ENCODE data around the gene TRPM2. TPM values are rescaled to one million over a fixed set of nuclear protein-coding genes. Genes with fewer than 3 reads are reported as not detected.
"Not testable (repeated sequence)": the region's sequence is repeated elsewhere in the genome, so short reads cannot be mapped to it uniquely, and the experiment has no call there.

The TRPM2 gene
- total and polyA plus RNA-seq, 2 donors (not counting 3 experiments of a cell fraction or from before 2014, with no cell fraction given): not detected

- H3K9me3 ChIP-seq (replicated peaks; ENCODE audit: control insufficient read depth, insufficient read depth, low read length): no peaks in the 10 kb centered on the region
- H3K27me3 ChIP-seq (ENCODE audit: control insufficient read depth in 2 of 2, insufficient read depth in 2 of 2, low read length in 2 of 2): no peaks in the 10 kb centered on the region
- H3K4me2 ChIP-seq (ENCODE audit: insufficient read depth, low read length): peak within 1 kb of the TSS; percentile 99
- DNase-seq (ENCODE audit: low read depth, low spot score) (peak; percentile 96), FAIRE-seq (peak; percentile 96)
- peak within 1 kb of the TSS; percentile 94 for H3K9ac ChIP-seq (replicated peaks; ENCODE audit: extremely low read depth, insufficient read depth, low read length)
- H4K20me1 ChIP-seq (replicated peaks; ENCODE audit: control insufficient read depth, extremely low read depth, insufficient read depth, low read length): no peaks in the 10 kb centered on the region
- dilution Hi-C loops (cut with MboI; ENCODE audit: extremely low pct_ligation_motif_present, low sequenced_read_pairs) (no loop called here), intact Hi-C loops (cut with micrococcal nuclease) (loop anchor here (1.0 kb wide), 1 partner anchor 140 kb away; no protein-coding TSS in a partner anchor)
- peak within 1 kb of the TSS; percentile 93 for H2AFZ ChIP-seq (ENCODE audit: low read depth, low read length)
- POLR2A ChIA-PET: no interaction called here
- TSS peak; percentile 88 for BruUV-seq (replicated peaks)
- no peaks in the 10 kb centered on the region for H3K79me2 ChIP-seq (ENCODE audit: control insufficient read depth, insufficient read depth, low read length)
- H3K4me1 ChIP-seq (ENCODE audit: control insufficient read depth, extremely low read depth, insufficient read depth, low read length): peaks cover 14% of the 10 kb centered on the region
- CTCF ChIA-PET: interaction anchor here (0.9 to 2.5 kb wide), 5 partner anchors 16 to 454 kb away, joined by 3 to 7 read pairs (median 4); no protein-coding TSS in a partner anchor
- TF ChIP-seq POLR2A (IDR thresholded peaks at IDR 0.05; ENCODE audit: low read depth, low read length) (peak; percentile 82), FOS (IDR thresholded peaks at IDR 0.05; ENCODE audit: borderline replicate concordance, insufficient read depth, low read length) (no peak), POLR2AphosphoS5 (IDR thresholded peaks at IDR 0.05; ENCODE audit: insufficient read depth, low read depth, low read length) (peak; percentile 89), JUN (IDR thresholded peaks at IDR 0.05; ENCODE audit: borderline replicate concordance, insufficient read depth, insufficient read length, low read depth) (no peak), MYC (IDR thresholded peaks at IDR 0.05; ENCODE audit: low read depth, low read length) (no peak), CTCF (IDR thresholded peaks at IDR 0.05; ENCODE audit: extremely low read depth in 1 of 2, insufficient read depth in 1 of 2, low read depth in 1 of 2, low read length in 2 of 2) (no peak)
- H3K27ac ChIP-seq (ENCODE audit: insufficient read depth, low read depth, low read length): peak within 1 kb of the TSS; percentile 92
- no peaks in the 10 kb centered on the region for H3K36me3 ChIP-seq (ENCODE audit: control insufficient read depth in 2 of 2, extremely low read depth in 1 of 2, insufficient read depth in 2 of 2, low read length in 2 of 2)
- peak within 1 kb of the TSS; percentile 63 to 87 (median 82) for H3K4me3 ChIP-seq (replicated peaks in 1 of 3; ENCODE audit: insufficient read depth in 1 of 3, low read depth in 1 of 3, low read length in 3 of 3)
- no peaks in the 10 kb centered on the region for H3K9me1 ChIP-seq (replicated peaks; ENCODE audit: control insufficient read depth, extremely low read depth, insufficient read depth, low read length)
Observed at GRCh38 chr21:44338971-44339910, 14.2 kb upstream of the TRPM2 start, which contains the start of gene CFAP410. Gene CFAP410, minus strand, starts transcription at chr21:44339390. Its CDS starts 196 bp downstream, at chr21:44339194.

GRCh38 chr21:44341726-44342458, 11.5 kb upstream of the TRPM2 start:
- H3K9me1 ChIP-seq (replicated peaks; ENCODE audit: control insufficient read depth, extremely low read depth, insufficient read depth, low read length); H3K4me2 ChIP-seq (ENCODE audit: insufficient read depth, low read length); H3K79me2 ChIP-seq (ENCODE audit: control insufficient read depth, insufficient read depth, low read length); DNase-seq (ENCODE audit: low read depth, low spot score); H2AFZ ChIP-seq (ENCODE audit: low read depth, low read length); H3K9ac ChIP-seq (replicated peaks; ENCODE audit: extremely low read depth, insufficient read depth, low read length); POLR2A ChIA-PET; BruUV-seq (replicated peaks); CTCF ChIA-PET; FAIRE-seq; H3K27ac ChIP-seq (ENCODE audit: insufficient read depth, low read depth, low read length); dilution Hi-C loops (cut with MboI; ENCODE audit: extremely low pct_ligation_motif_present, low sequenced_read_pairs); H3K36me3 ChIP-seq (ENCODE audit: control insufficient read depth in 2 of 2, extremely low read depth in 1 of 2, insufficient read depth in 2 of 2, low read length in 2 of 2); H3K4me3 ChIP-seq (replicated peaks in 1 of 3; ENCODE audit: insufficient read depth in 1 of 3, low read depth in 1 of 3, low read length in 3 of 3); H3K9me3 ChIP-seq (replicated peaks; ENCODE audit: control insufficient read depth, insufficient read depth, low read length); H4K20me1 ChIP-seq (replicated peaks; ENCODE audit: control insufficient read depth, extremely low read depth, insufficient read depth, low read length); H3K27me3 ChIP-seq (ENCODE audit: control insufficient read depth in 2 of 2, insufficient read depth in 2 of 2, low read length in 2 of 2): not testable (repeated sequence)
- H3K4me1 ChIP-seq (ENCODE audit: control insufficient read depth, extremely low read depth, insufficient read depth, low read length): peaks cover 14% of the 10 kb centered on the region
- intact Hi-C loops (cut with micrococcal nuclease): loop anchor here (10.0 kb wide), 1 partner anchor 113 kb away; the partner anchor contains the start of gene LRRC3

GRCh38 chr21:44342981-44343380, 10.4 kb upstream of the TRPM2 start:
- FAIRE-seq; dilution Hi-C loops (cut with MboI; ENCODE audit: extremely low pct_ligation_motif_present, low sequenced_read_pairs); H3K27ac ChIP-seq (ENCODE audit: insufficient read depth, low read depth, low read length); H3K9ac ChIP-seq (replicated peaks; ENCODE audit: extremely low read depth, insufficient read depth, low read length); H3K9me3 ChIP-seq (replicated peaks; ENCODE audit: control insufficient read depth, insufficient read depth, low read length); H4K20me1 ChIP-seq (replicated peaks; ENCODE audit: control insufficient read depth, extremely low read depth, insufficient read depth, low read length); H3K4me3 ChIP-seq (replicated peaks in 1 of 3; ENCODE audit: insufficient read depth in 1 of 3, low read depth in 1 of 3, low read length in 3 of 3); DNase-seq (ENCODE audit: low read depth, low spot score); CTCF ChIA-PET; H3K79me2 ChIP-seq (ENCODE audit: control insufficient read depth, insufficient read depth, low read length); H3K27me3 ChIP-seq (ENCODE audit: control insufficient read depth in 2 of 2, insufficient read depth in 2 of 2, low read length in 2 of 2); H2AFZ ChIP-seq (ENCODE audit: low read depth, low read length); H3K4me2 ChIP-seq (ENCODE audit: insufficient read depth, low read length); H3K9me1 ChIP-seq (replicated peaks; ENCODE audit: control insufficient read depth, extremely low read depth, insufficient read depth, low read length); H3K36me3 ChIP-seq (ENCODE audit: control insufficient read depth in 2 of 2, extremely low read depth in 1 of 2, insufficient read depth in 2 of 2, low read length in 2 of 2); POLR2A ChIA-PET; BruUV-seq (replicated peaks): not testable (repeated sequence)
- peaks cover 13% of the 10 kb centered on the region for H3K4me1 ChIP-seq (ENCODE audit: control insufficient read depth, extremely low read depth, insufficient read depth, low read length)
- intact Hi-C loops (cut with micrococcal nuclease): loop anchor here (10.0 kb wide), 1 partner anchor 112 kb away; the partner anchor contains the start of gene LRRC3

Measured in endothelial cell of umbilical vein (primary cell).